Adipose tissue (tissue), 3 donors: Measurements from ENCODE around the gene ARHGAP24. TPM values are rescaled to one million over a fixed set of nuclear protein-coding genes. Genes with fewer than 3 reads are reported as not detected.
"Not testable (repeated sequence)": the region's sequence is repeated elsewhere in the genome, so short reads cannot be mapped to it uniquely, and the experiment has no call there.

Source experiments
- H3K27ac ChIP-seq: one replicate; pipeline ENCODE4 v1.5.1; 2013; ENCODE audit warnings: low read depth, low read length
- WGBS, 3 donors: extraction: QIAGEN DNeasy Blood & Tissue Kit; methylation state at CpG; one replicate each; pipeline ENCODE4 v1.1.7; 2013; 5-methylcytosine and 5-hydroxymethylcytosine counted together
- polyA plus RNA-seq, 3 donors: library from polyadenylated mRNA; stranded (reverse); fragments of 200-250 nt; gene quantifications; one replicate each; pipeline ENCODE4 v1.2.3, GENCODE V29; 2013
- donor health status: healthy with polysubstance abuse.
- donor health status: Bipolar disorder and iron deficiency.
- donor health status: healthy.

ARHGAP24 gene
- polyA plus RNA-seq, 3 donors: 7.9 to 10.3 (median 8.5) TPM

- no peak overlapping the region for H3K27ac ChIP-seq
- WGBS, 3 donors: 69 to 82% (median 79%) methylated on average over 5 of the region's 5 CpGs
Observed at GRCh38 chr4:85509882-85510631, 35.1 kb downstream of the ARHGAP24 start.

- 79 to 91% (median 88%) methylated on average over 3 of the region's 3 CpGs for WGBS, 3 donors
- no peak overlapping the region for H3K27ac ChIP-seq
Observed at GRCh38 chr4:85510632-85510984, 35.7 kb downstream of the ARHGAP24 start.

- H3K27ac ChIP-seq: no peak overlapping the region
- 17 to 67% (median 48%) methylated on average over 2 of the region's 2 CpGs for WGBS, 3 donors
Observed at GRCh38 chr4:85512446-85513205, 37.7 kb downstream of the ARHGAP24 start.

GRCh38 chr4:85514117-85514516 is 39.2 kb downstream of the ARHGAP24 start:
- 44 to 82% (median 54%) methylated on average over 1 of the region's 1 CpG for WGBS, 3 donors
- H3K27ac ChIP-seq: no peak overlapping the region

- 74 to 96% (median 78%) methylated on average over 5 of the region's 5 CpGs for WGBS, 3 donors
- H3K27ac ChIP-seq: no peak overlapping the region
Observed at GRCh38 chr4:85514783-85515182, 39.8 kb downstream of the ARHGAP24 start.

GRCh38 chr4:85515701-85516100 is 40.8 kb downstream of the ARHGAP24 start:
- 0 to 73% (median 19%) methylated on average over 1 of the region's 1 CpG for WGBS, 3 donors

GRCh38 chr4:85518526-85518925 is 43.6 kb downstream of the ARHGAP24 start:
- WGBS, 3 donors: 80 to 95% (median 85%) methylated on average over 3 of the region's 3 CpGs
- H3K27ac ChIP-seq: not testable (repeated sequence)

More at GRCh38 chr4:85515701-85516100, 40.8 kb downstream of the ARHGAP24 start:
- H3K27ac ChIP-seq: no peak overlapping the region

GRCh38 chr4:85520765-85521749 is 46.1 kb downstream of the ARHGAP24 start:
- WGBS, 3 donors: 92 to 95% (median 92%) methylated on average over 5 of the region's 5 CpGs
- H3K27ac ChIP-seq: no peak overlapping the region

- no peak overlapping the region for H3K27ac ChIP-seq
Observed at GRCh38 chr4:85522277-85522676, 47.3 kb downstream of the ARHGAP24 start.

- H3K27ac ChIP-seq: no peak overlapping the region
- WGBS, 3 donors: 53 to 89% (median 87%) methylated on average over 3 of the region's 3 CpGs
Observed at GRCh38 chr4:85522836-85523235, 47.9 kb downstream of the ARHGAP24 start.

GRCh38 chr4:85527815-85528214 is 52.9 kb downstream of the ARHGAP24 start:
- H3K27ac ChIP-seq: no peak overlapping the region
- WGBS, 3 donors: 44 to 63% (median 52%) methylated on average over 2 of the region's 2 CpGs

GRCh38 chr4:85531560-85532341 is 56.8 kb downstream of the ARHGAP24 start:
- 39 to 86% (median 81%) methylated on average over 1 of the region's 1 CpG for WGBS, 3 donors
- H3K27ac ChIP-seq: no peak overlapping the region

- H3K27ac ChIP-seq: no peak overlapping the region
- WGBS, 3 donors: 94 to 99% (median 96%) methylated on average over 3 of the region's 3 CpGs
Observed at GRCh38 chr4:85534120-85534519, 59.2 kb downstream of the ARHGAP24 start.

GRCh38 chr4:85543832-85544231 is 68.9 kb downstream of the ARHGAP24 start:
- H3K27ac ChIP-seq: no peak overlapping the region
- 87 to 93% (median 92%) methylated on average over 1 of the region's 1 CpG for WGBS, 3 donors

GRCh38 chr4:85544751-85545150 is 69.8 kb downstream of the ARHGAP24 start:
- 86 to 97% (median 94%) methylated on average over 5 of the region's 5 CpGs for WGBS, 3 donors
- H3K27ac ChIP-seq: no peak overlapping the region

GRCh38 chr4:85548116-85548515 is 73.2 kb downstream of the ARHGAP24 start:
- H3K27ac ChIP-seq: no peak overlapping the region
- WGBS, 3 donors: 88 to 94% (median 91%) methylated on average over 2 of the region's 2 CpGs

- WGBS, 3 donors: 67 to 84% (median 80%) methylated on average over 2 of the region's 2 CpGs
- no peak overlapping the region for H3K27ac ChIP-seq
Observed at GRCh38 chr4:85548841-85549240, 73.9 kb downstream of the ARHGAP24 start.

- 95 to 100% (median 100%) methylated on average over 1 of the region's 1 CpG for WGBS, 3 donors
- H3K27ac ChIP-seq: no peak overlapping the region
Observed at GRCh38 chr4:85555206-85555605, 80.3 kb downstream of the ARHGAP24 start.
